CD14-positive monocyte (primary cell): ENCODE measurements around the gene SIRT7. TPM values are rescaled to one million over a fixed set of nuclear protein-coding genes. Genes with fewer than 3 reads are reported as not detected.

Experiments
- DNase-seq, 3 donors: peaks; one replicate each; pipeline ENCODE4 v3.0.0-alpha.2; 2011 to 2022
- H2AFZ ChIP-seq: 2 replicates; pipeline ENCODE4 v1.6.0; 2012; ENCODE audit warnings: mild to moderate bottlenecking, low read depth, low read length, inconsistent platforms; ENCODE audit not compliant: insufficient read depth, poor library complexity, severe bottlenecking
- H3K27ac ChIP-seq, 2 donors: 1 replicate in 1 of 2; 2 replicates in 1 of 2; pipeline ENCODE4 v1.5.1; 2012 to 2013; ENCODE audit warnings: low read length in 2 of 2, control low read depth in 1 of 2, inconsistent platforms in 1 of 2, low read depth in 1 of 2, mild to moderate bottlenecking in 1 of 2
- H3K27me3 ChIP-seq, 2 donors: one replicate each; pipeline versions ENCODE4 v1.6.0 to v1.6.1; 2011 to 2013; ENCODE audit warnings: low read length in 2 of 2; ENCODE audit not compliant: control insufficient read depth in 2 of 2, insufficient read depth in 2 of 2
- H3K36me3 ChIP-seq, 2 donors: replicated peaks in 1 of 2; 1 replicate in 1 of 2; 2 replicates in 1 of 2; pipeline versions ENCODE4 v1.5.1 to v1.6.1; 2012 to 2013; ENCODE audit warnings: low read length in 2 of 2, control low read depth in 1 of 2, inconsistent platforms in 1 of 2, mild to moderate bottlenecking in 1 of 2; ENCODE audit not compliant: insufficient read depth in 2 of 2, control insufficient read depth in 1 of 2
- H3K4me1 ChIP-seq, 2 donors: 1 replicate in 1 of 2; 2 replicates in 1 of 2; pipeline versions ENCODE4 v1.5.1 to v1.6.1; 2012 to 2013; ENCODE audit warnings: low read length in 2 of 2, control low read depth in 1 of 2, inconsistent platforms in 1 of 2, mild to moderate bottlenecking in 1 of 2, moderate library complexity in 1 of 2; ENCODE audit not compliant: insufficient read depth in 2 of 2, control insufficient read depth in 1 of 2
- H3K4me2 ChIP-seq: replicated peaks from 2 replicates; pipeline ENCODE3; 2012; ENCODE audit warnings: low read length, moderate library complexity, mild to moderate bottlenecking; ENCODE audit not compliant: poor library complexity, severe bottlenecking; ENCODE audit errors: extremely low read depth
- H3K4me3 ChIP-seq, 3 experiments: fragments of 200-600 bp in 1 of 3; sonication (generic) in 1 of 3; replicated peaks in 1 of 3; 1 replicate in 2 of 3; 2 replicates in 1 of 3; pipeline ENCODE4 v1.5.1; 2011 to 2013; ENCODE audit warnings: low read length in 3 of 3, mild to moderate bottlenecking in 3 of 3, control low read depth in 2 of 3, low read depth in 2 of 3, inconsistent platforms in 1 of 3, moderate library complexity in 1 of 3
- H3K79me2 ChIP-seq: 2 replicates; pipeline ENCODE4 v1.6.0; 2012; ENCODE audit warnings: mild to moderate bottlenecking, control low read depth, inconsistent platforms, low read length, moderate library complexity; ENCODE audit not compliant: insufficient read depth
- H3K9ac ChIP-seq: 2 replicates; pipeline ENCODE4 v1.6.0; 2017; ENCODE audit warnings: low read length, mild to moderate bottlenecking; ENCODE audit not compliant: insufficient read depth, poor library complexity, severe bottlenecking
- H3K9me3 ChIP-seq, 2 donors: replicated peaks in 1 of 2; 1 replicate in 1 of 2; 2 replicates in 1 of 2; pipeline versions ENCODE4 v1.5.1 to v1.6.1; 2012 to 2013; ENCODE audit warnings: low read length in 2 of 2, control low read depth in 1 of 2; ENCODE audit not compliant: control insufficient read depth in 1 of 2, insufficient read depth in 1 of 2
- H4K20me1 ChIP-seq: 2 replicates; pipeline ENCODE4 v1.6.0; 2012; ENCODE audit warnings: mild to moderate bottlenecking, low read length, control low read depth, moderate library complexity; ENCODE audit not compliant: insufficient read depth
- H3K27ac Mint-ChIP-seq, 7 donors: one replicate each; pipeline ENCODE4 v1.8.0; 2020; ENCODE audit warnings: mild to moderate bottlenecking in 7 of 7, mixed read lengths in 7 of 7, moderate library complexity in 6 of 7, inconsistent platforms in 2 of 7
- H3K27me3 Mint-ChIP-seq, 3 donors: one replicate each; pipeline ENCODE4 v1.8.0; 2021 to 2022; ENCODE audit warnings: low read depth in 3 of 3, mild to moderate bottlenecking in 3 of 3, mixed read lengths in 3 of 3, moderate library complexity in 3 of 3, inconsistent platforms in 1 of 3
- H3K36me3 Mint-ChIP-seq, 2 donors: one replicate each; pipeline ENCODE4 v1.8.0; 2020; ENCODE audit warnings: mixed read lengths in 2 of 2, inconsistent platforms in 1 of 2, mild to moderate bottlenecking in 1 of 2
- H3K4me1 Mint-ChIP-seq: one replicate; pipeline ENCODE4 v1.8.0; 2020; ENCODE audit warnings: mild to moderate bottlenecking, mixed read lengths
- H3K4me3 Mint-ChIP-seq, 2 donors: one replicate each; pipeline ENCODE4 v1.8.0; 2020; ENCODE audit warnings: mild to moderate bottlenecking in 2 of 2, mixed read lengths in 2 of 2, moderate library complexity in 1 of 2
- H3K9me3 Mint-ChIP-seq, 7 donors: one replicate each; pipeline ENCODE4 v1.8.0; 2020 to 2022; ENCODE audit warnings: mixed read lengths in 7 of 7, mild to moderate bottlenecking in 6 of 7, moderate library complexity in 6 of 7, inconsistent platforms in 2 of 7
- CTCF ChIP-seq: fragments of 200-600 bp; IDR thresholded peaks from one replicate; pipeline ENCODE4 v1.8.0; 2022; ENCODE audit warnings: antibody characterized with exemption, mild to moderate bottlenecking
- WGBS: methylation state at CpG from one replicate; pipeline ENCODE4 v1.1.5; 2013; ENCODE audit warnings: missing lambda C conversion rate; ENCODE audit not compliant: insufficient coverage; 5-methylcytosine and 5-hydroxymethylcytosine counted together
- intact Hi-C, 2 donors: fragments of 100-400 bp; cut with micrococcal nuclease; formaldehyde crosslinking; loops; one replicate each; pipeline versions ENCODE4 v1.15.0 to v1.15.1; 2023
- polyA plus RNA-seq, 3 donors: library from polyadenylated mRNA; depleted of rRNA in 1 of 3; unstranded in 2 of 3; stranded (reverse) in 1 of 3; fragments of 300-500 nt in 2 of 3; fragments of >200 nt in 1 of 3; fragmentation: Illumina TruSeq in 2 of 3; gene quantifications; 1 replicate in 2 of 3; 2 replicates in 1 of 3; pipeline ENCODE4 v1.2.3, GENCODE V29; 2012 to 2021

Gene SIRT7
- polyA plus RNA-seq, 3 donors: 22.5 to 73.5 (median 23.7) TPM

GRCh38 chr17:81906476-81907218 is 11.3 kb downstream of the SIRT7 start:
- Mint-ChIP-seq H3K4me3 (no peak overlapping the region), H3K36me3 (peaks cover 29 to 46% of the 10 kb centered on the region in 2 donors), H3K9me3 (peaks cover 0 to 3% (median 0%) of the 10 kb centered on the region in 7 donors), H3K27ac (peak overlapping the region in 1 of 7 donors; percentile 36), H3K4me1 (peaks cover 11% of the 10 kb centered on the region), H3K27me3 (peaks cover 6 to 21% (median 11%) of the 10 kb centered on the region in 3 donors)
- peaks cover 2 to 11% of the 10 kb centered on the region in 2 donors for H3K27me3 ChIP-seq
- no peak overlapping the region for H3K4me3 ChIP-seq
- WGBS: 96% methylated on average over 15 of the region's 15 CpGs
- H3K9ac ChIP-seq: no peak overlapping the region
- no peaks in the 10 kb centered on the region for H3K9me3 ChIP-seq
- intact Hi-C loops: no loop called here
- no peak overlapping the region for H2AFZ ChIP-seq
- peaks cover 15% of the 10 kb centered on the region for H3K79me2 ChIP-seq
- TF ChIP-seq CTCF: no peak
- DNase-seq: no peak
- no peak overlapping the region for H3K4me2 ChIP-seq
- H4K20me1 ChIP-seq: peaks cover 14% of the 10 kb centered on the region
- H3K4me1 ChIP-seq: peaks cover 11 to 23% of the 10 kb centered on the region in 2 donors
- H3K27ac ChIP-seq: no peak overlapping the region
- peaks cover 22 to 31% of the 10 kb centered on the region in 2 donors for H3K36me3 ChIP-seq

GRCh38 chr17:81905993-81906392 is 12.0 kb downstream of the SIRT7 start:
- Mint-ChIP-seq H3K9me3 (peaks cover 0 to 10% (median 0%) of the 10 kb centered on the region in 7 donors), H3K4me1 (peaks cover 12% of the 10 kb centered on the region), H3K27ac (no peak overlapping the region), H3K27me3 (peaks cover 13 to 27% (median 18%) of the 10 kb centered on the region in 3 donors), H3K4me3 (no peak overlapping the region), H3K36me3 (peaks cover 33 to 51% of the 10 kb centered on the region in 2 donors)
- Histone ChIP-seq H3K27ac (no peak overlapping the region), H3K4me1 (peaks cover 10 to 22% of the 10 kb centered on the region in 2 donors), H3K4me3 (no peak overlapping the region), H3K9ac (no peak overlapping the region), H3K9me3 (no peaks in the 10 kb centered on the region), H3K4me2 (no peak overlapping the region), H2AFZ (no peak overlapping the region), H3K79me2 (peaks cover 15% of the 10 kb centered on the region), H4K20me1 (peaks cover 11% of the 10 kb centered on the region), H3K27me3 (peaks cover 3 to 17% of the 10 kb centered on the region in 2 donors), H3K36me3 (peaks cover 22 to 31% of the 10 kb centered on the region in 2 donors)
- TF ChIP-seq CTCF: no peak
- intact Hi-C loops: no loop called here
- WGBS: 98% methylated on average over 9 of the region's 10 CpGs
- DNase-seq: no peak
